Measurements from ENCODE around the gene VPS36.
"Not testable (repeated sequence)": the region's sequence is repeated elsewhere in the genome, so short reads cannot be mapped to it uniquely, and the experiment has no call there.

The VPS36 gene

DNA sequence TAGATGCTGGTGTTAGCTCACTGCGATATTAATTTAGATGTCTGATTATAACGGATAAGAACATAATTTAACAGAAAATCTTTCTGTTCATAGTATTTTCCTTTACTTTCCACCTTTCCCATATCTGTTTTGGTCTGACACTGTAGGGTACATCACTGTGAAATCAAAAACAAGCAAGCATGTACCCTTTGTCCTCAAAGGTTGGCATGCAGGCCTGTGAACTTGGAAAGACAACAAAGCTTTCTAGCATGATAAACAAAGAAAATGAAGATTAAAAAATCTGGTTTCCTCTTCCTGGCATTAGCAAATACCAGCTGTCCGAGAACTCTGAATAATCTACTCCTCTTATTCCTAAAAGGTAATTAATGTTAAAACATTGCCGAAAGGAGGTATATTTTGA lies 76.0 kb downstream of the VPS36 start:
- no peak for DNase-seq

DNA sequence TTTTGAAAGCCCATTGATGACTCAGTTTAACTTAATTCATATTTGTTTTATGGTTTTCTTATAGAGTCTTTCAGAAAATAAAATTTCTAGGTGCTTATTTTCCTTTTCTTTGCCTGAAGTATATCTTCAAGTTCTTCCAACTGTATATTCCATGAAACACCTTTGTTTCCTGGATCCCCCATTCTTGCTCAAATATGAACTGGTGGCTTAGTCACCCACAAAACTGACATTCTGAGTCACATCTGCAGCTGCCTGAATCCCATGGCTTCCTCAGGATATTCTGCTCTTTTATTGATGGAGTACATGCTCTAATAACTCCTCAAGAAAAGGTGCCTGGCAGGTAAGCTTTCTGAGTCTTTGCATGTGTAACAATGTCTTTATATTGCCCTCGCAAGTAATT lies 77.2 kb downstream of the VPS36 start:
- not testable (repeated sequence) for DNase-seq

DNA sequence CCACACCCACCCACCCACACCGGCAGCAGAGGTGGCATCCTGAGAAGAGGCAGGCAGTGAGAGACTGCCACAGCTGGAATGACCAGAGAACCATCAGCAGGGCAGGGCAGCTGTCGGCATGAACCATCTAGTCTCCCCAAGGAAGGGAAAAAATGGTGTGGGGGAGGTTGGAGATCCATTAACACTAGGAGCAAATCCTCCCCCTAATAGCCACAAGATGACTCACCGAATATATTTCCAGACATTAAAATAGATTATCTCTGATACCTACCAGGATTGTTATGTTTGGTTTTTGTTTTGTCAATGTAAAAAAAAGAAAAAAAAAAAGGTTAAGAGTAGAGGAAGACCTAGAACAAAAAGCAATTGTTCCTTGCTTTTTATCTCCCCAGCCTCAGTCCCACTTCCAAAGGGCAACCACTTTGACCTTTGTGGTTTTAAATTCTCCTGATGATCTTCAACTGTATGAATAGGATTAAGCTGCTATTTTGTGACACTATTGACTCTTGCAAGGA lies 78.6 kb downstream of the VPS36 start:
- no peak for DNase-seq

DNA sequence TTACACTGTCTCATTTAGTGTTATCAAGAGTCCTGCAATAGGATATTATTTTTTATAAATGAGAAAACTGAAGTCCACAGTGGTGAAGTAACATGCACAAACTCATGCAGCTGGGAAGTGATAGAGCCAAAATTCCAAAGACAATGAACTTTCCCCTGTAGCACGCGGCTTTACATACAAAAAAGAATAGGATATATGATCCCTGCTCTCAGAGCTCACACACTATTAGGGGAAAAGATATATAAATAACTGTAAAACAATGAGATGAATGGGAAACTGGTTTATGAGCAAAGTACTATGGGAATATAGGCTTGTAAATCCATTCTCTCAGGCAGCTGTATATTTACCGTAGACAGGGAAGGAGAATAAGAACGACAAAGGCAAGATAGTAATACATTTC lies 84.1 kb downstream of the VPS36 start:
- DNase-seq, result no peak
